ENCODE measurements around the gene MCC.

DNA sequence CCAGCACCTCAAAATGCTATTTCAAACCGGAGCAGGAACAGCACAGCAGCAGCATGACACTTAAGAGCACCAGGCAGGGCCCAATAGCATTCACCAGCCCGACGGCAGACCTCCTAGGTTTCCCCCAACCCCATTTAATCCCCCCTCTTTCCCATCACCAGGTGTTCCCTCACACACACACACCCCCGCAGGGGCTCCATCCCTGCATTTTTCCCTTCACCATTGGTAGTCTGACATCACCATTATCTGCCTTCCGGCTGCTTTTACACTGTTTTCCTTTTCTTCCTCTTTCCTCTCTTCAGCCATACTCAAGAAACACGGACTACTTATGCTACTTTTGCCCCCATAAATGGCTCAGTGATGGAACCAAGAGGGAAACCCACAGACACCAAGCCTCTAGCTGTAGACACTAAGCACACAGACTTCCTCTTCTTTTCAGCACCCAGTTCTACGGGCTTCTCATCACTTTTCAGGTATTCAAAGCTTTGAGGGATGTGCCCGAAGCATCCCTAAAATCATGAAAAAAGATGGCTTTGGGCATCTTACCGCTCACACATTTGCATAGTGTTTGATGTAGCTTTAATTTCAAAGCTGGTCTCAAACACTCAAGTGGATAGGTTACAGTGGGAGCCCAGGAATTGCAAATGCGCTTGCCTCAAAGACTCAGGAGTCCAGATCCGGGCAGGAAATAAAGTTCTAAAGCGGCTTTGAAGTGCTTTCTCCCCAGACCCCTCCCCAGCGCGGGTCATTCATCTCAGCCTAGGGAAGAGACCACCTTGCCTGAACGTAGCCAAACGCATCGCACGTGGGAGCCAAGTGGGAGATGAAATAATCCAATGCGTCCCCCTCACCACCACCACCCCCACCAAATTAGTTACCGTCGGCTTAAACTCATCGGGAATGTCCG is 194.9 kb downstream of the MCC start:
- TF ChIP-seq EZH2 (IDR thresholded peaks at IDR 0.05; ENCODE audit: borderline replicate concordance, low read depth, low read length, poor library complexity, severe bottlenecking): no peak
- TF ChIP-seq, protein P1, sequence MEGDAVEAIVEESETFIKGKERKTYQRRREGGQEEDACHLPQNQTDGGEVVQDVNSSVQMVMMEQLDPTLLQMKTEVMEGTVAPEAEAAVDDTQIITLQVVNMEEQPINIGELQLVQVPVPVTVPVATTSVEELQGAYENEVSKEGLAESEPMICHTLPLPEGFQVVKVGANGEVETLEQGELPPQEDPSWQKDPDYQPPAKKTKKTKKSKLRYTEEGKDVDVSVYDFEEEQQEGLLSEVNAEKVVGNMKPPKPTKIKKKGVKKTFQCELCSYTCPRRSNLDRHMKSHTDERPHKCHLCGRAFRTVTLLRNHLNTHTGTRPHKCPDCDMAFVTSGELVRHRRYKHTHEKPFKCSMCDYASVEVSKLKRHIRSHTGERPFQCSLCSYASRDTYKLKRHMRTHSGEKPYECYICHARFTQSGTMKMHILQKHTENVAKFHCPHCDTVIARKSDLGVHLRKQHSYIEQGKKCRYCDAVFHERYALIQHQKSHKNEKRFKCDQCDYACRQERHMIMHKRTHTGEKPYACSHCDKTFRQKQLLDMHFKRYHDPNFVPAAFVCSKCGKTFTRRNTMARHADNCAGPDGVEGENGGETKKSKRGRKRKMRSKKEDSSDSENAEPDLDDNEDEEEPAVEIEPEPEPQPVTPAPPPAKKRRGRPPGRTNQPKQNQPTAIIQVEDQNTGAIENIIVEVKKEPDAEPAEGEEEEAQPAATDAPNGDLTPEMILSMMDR (conservative IDR thresholded peaks at IDR 0.05; ENCODE audit: low read depth, low read length): no peak

Measured in A673 (cell line).